Measurements from ENCODE around the gene ACSL1.

- TF ChIP-seq, protein P1, sequence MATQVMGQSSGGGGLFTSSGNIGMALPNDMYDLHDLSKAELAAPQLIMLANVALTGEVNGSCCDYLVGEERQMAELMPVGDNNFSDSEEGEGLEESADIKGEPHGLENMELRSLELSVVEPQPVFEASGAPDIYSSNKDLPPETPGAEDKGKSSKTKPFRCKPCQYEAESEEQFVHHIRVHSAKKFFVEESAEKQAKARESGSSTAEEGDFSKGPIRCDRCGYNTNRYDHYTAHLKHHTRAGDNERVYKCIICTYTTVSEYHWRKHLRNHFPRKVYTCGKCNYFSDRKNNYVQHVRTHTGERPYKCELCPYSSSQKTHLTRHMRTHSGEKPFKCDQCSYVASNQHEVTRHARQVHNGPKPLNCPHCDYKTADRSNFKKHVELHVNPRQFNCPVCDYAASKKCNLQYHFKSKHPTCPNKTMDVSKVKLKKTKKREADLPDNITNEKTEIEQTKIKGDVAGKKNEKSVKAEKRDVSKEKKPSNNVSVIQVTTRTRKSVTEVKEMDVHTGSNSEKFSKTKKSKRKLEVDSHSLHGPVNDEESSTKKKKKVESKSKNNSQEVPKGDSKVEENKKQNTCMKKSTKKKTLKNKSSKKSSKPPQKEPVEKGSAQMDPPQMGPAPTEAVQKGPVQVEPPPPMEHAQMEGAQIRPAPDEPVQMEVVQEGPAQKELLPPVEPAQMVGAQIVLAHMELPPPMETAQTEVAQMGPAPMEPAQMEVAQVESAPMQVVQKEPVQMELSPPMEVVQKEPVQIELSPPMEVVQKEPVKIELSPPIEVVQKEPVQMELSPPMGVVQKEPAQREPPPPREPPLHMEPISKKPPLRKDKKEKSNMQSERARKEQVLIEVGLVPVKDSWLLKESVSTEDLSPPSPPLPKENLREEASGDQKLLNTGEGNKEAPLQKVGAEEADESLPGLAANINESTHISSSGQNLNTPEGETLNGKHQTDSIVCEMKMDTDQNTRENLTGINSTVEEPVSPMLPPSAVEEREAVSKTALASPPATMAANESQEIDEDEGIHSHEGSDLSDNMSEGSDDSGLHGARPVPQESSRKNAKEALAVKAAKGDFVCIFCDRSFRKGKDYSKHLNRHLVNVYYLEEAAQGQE (IDR thresholded peaks at IDR 0.05; ENCODE audit: insufficient read depth in 1 of 2, low read depth in 2 of 2, low read length in 2 of 2) = no peak
- TF ChIP-seq POLR2AphosphoS5 (IDR thresholded peaks at IDR 0.05; ENCODE audit: low read depth, low read length) = no peak
- TF ChIP-seq FOXP2 (optimal IDR thresholded peaks at IDR 0.05; ENCODE audit: borderline replicate concordance, extremely low read depth, extremely low read length, insufficient read depth) = no peak
Observed at GRCh38 chr4:184823014-184823413, 2.8 kb downstream of the ACSL1 start.
